D721Med (cell line): ENCODE data around the gene GFRA1.

Experiments
- DNase-seq: peaks from one replicate; pipeline ENCODE4 v3.0.0; 2011; ENCODE audit warnings: low spot score; ENCODE audit not compliant: insufficient read length
- FAIRE-seq: peaks from 2 replicates; lab custom pipeline; 2011; peaks lifted over from hg19 to GRCh38; lab: Jason Lieb, UNC
- TF ChIP-seq, protein P1 (sequence below): IDR thresholded peaks from 2 replicates; pipeline ENCODE4 v1.5.1; 2012; ENCODE audit warnings: mild to moderate bottlenecking, control low read depth; ENCODE audit not compliant: insufficient read depth; ENCODE audit errors: missing control alignments

Gene GFRA1

DNA sequence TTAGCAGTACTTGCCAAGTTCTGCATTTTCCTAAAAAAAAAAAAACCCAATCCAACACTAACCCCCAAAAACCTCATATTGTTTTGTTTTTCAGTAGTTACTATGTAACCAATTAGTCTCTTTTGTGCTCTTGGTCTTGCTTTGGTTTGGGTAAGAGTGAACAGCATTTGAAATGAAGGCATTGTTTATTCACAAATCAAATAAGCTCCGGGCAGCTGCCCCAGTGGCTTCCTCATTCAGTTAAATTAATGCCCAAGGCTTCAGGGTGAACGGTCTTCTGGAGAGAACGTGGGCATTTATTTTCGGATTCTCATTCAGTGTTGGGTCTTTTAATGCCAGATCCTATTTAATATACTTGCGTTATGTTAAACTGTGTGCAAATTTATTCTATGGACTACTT, 108.7 kb downstream of the GFRA1 start:
- FAIRE-seq (no peak), DNase-seq (no peak)
- TF ChIP-seq, protein P1, sequence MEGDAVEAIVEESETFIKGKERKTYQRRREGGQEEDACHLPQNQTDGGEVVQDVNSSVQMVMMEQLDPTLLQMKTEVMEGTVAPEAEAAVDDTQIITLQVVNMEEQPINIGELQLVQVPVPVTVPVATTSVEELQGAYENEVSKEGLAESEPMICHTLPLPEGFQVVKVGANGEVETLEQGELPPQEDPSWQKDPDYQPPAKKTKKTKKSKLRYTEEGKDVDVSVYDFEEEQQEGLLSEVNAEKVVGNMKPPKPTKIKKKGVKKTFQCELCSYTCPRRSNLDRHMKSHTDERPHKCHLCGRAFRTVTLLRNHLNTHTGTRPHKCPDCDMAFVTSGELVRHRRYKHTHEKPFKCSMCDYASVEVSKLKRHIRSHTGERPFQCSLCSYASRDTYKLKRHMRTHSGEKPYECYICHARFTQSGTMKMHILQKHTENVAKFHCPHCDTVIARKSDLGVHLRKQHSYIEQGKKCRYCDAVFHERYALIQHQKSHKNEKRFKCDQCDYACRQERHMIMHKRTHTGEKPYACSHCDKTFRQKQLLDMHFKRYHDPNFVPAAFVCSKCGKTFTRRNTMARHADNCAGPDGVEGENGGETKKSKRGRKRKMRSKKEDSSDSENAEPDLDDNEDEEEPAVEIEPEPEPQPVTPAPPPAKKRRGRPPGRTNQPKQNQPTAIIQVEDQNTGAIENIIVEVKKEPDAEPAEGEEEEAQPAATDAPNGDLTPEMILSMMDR: no peak

DNA sequence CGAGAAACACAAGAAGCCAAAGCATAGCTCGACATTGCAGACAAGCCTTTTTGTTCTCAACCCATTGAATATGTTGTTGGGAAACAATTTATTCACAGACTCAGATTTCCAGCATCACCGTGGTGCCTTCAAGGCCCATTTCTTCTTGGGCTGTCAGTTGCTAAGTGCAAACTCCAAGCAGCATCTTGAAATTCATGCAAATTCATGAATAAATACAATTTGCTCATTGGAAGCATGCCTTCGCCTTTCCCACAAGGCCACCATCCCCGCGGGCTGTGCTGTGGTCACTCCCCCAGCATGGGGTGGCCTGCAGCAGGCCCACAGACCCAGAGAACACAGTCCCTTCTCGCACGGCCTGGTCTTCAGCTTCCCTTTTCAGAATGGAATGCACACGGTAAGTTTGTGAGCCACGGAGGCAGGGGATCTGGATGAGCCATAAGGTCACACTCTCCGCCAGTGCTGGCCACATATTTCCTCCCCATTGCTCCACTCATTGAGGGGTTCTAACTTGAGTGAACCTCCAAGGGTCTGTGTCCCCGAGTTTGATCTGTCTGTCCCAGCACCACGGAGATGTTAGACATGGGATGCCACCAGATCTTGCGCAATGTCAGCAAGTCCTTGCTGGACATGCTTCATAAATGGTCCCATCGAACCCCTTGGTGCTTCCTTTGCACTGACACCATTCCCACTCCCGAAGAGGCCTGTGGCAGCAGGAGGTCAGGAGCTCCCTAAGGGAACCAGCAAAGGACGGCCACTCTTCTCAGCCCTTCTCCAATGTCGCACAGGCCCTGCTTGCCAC, 109.5 kb downstream of the GFRA1 start:
- TF ChIP-seq, protein P1: no peak
- DNase-seq (no peak), FAIRE-seq (no peak)

DNA sequence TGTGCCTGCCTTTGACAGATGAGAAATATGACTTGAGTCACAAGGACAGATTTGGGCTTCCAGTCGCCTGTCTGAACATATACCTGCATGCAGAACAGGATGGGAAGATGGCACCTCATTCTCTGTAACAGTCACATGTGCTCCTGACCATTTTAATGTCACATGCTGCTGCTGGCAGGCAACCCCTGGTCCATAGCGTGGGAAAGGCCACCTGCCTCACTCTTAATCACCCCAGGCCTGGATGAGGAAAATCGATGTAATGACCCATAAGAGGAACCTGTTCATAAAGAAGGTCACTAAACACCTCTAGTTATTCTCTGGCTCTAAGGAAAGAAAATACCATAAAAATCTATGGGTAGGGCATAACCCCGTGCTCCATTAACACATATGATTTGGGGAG, 110.2 kb downstream of the GFRA1 start:
- TF ChIP-seq, protein P1: no peak
- FAIRE-seq (no peak), DNase-seq (no peak)

DNA sequence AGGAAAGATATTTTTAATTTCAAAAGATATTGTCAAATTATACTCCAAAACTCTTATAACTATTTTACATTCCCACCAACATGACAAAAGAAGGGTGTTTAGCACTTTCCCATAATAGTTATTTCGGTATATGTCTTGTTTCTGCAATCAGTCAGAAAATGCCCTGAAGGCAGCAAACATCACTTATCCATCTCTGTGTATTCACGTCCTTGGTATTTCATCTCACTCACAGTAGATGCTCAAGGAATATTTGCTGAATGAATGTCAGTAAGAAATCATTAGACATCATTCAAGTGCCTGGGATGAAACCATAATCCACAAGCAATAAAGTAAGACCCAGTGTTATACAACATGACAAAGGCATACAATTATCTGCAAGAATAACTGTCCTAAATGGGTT, 112.7 kb downstream of the GFRA1 start:
- DNase-seq (no peak), FAIRE-seq (no peak)
- TF ChIP-seq, protein P1: no peak

DNA sequence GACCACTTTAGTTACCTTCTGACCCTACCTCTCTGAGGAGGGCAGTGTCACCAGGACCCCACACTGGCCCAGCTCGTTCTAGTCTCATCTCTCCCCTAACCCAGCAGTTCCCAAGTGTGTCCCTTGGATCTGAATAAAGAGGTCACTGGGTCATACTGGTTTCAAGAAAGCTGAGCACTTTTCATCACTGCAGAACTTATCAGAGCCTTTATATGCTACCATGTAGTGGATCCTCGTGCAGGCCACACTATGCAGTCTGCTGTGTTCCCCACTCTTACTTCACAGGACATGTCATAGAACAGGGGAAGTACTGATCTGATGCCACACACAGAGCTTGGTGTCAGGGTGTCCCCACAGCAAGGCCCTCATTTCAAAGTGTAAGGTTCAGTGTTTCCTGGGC, 113.8 kb downstream of the GFRA1 start:
- TF ChIP-seq, protein P1: no peak
- DNase-seq (no peak), FAIRE-seq (no peak)

DNA sequence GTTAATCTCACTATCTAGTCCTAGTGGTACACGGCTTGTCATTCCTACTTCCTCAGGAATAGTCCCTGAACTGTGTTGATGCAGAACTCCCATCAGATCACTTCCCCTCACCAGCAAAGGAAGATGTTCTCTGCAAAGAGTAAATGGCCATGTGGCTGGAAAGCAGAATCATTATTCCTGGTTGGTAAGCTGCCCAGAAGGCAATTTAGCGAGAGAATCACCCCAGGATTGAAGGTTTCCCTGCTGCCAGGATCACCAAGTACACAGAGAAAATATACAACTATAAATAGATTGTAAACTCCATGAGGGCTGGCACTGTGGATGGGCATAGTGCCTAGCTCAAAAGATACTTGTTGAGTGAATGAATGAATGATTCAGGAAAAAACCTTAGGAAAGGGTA, 115.0 kb downstream of the GFRA1 start:
- TF ChIP-seq, protein P1: no peak
- FAIRE-seq (no peak), DNase-seq (no peak)

DNA sequence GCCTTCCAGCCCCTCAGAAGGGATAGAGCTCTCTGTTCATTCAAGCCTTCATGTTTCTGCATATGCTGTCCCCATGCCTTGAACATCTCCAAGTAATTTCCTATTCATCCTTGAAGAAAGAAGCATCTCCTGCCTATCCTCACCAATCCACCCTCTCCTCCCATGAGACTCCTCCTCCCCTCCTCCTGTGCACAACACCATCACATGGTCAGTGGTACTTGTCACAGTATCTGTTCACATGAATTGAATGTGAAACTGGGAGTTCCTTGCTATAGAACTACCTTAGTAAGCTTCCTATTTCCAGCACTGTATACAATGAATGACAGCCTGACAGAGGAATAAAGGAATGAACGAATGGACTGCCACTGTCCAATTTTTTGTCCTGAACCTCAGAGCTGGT, 115.5 kb downstream of the GFRA1 start:
- FAIRE-seq: no peak
- no peak for DNase-seq
- TF ChIP-seq, protein P1: no peak
